ENCODE data around the gene KCNK1. TPM values are rescaled to one million over a fixed set of nuclear protein-coding genes. Genes with fewer than 3 reads are reported as not detected.

The KCNK1 gene
- total RNA-seq, 2 experiments from 2014 or later = not detected

DNA sequence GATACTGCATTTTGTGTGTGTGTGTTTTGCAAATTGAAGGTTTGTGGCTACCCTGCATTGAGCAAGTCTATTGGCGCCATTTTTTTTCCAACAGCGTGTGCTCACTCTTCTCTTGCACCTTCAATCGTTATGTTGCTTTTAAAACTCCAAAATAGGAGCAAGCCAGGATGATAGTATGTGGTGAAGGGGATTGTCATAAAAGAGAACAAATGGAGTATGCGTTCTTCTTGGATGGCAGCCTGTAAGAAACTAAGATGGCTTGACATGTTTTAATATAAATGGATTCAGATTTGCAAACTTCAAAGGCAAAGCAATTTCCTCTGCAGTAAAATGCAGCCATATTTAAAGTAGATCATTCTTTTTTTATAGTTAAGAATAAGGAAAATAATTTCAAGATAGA is 43.2 kb upstream of the KCNK1 start:
- DNase-seq (no peak), ATAC-seq (no peak)
- Mint-ChIP-seq H3K27me3 (peaks cover 3% of the 10 kb centered on the region), H3K4me3 (no peak overlapping the region), H3K4me1 (ENCODE audit: low read depth) (no peaks in the 10 kb centered on the region), H3K36me3 (ENCODE audit: low read depth) (no peaks in the 10 kb centered on the region), H3K27ac (no peak overlapping the region), H3K9me3 (no peaks in the 10 kb centered on the region)
- intact Hi-C loops (cut with micrococcal nuclease) = no loop called here
- POLR2A ChIA-PET = no interaction called here
- TF ChIP-seq, protein P1, sequence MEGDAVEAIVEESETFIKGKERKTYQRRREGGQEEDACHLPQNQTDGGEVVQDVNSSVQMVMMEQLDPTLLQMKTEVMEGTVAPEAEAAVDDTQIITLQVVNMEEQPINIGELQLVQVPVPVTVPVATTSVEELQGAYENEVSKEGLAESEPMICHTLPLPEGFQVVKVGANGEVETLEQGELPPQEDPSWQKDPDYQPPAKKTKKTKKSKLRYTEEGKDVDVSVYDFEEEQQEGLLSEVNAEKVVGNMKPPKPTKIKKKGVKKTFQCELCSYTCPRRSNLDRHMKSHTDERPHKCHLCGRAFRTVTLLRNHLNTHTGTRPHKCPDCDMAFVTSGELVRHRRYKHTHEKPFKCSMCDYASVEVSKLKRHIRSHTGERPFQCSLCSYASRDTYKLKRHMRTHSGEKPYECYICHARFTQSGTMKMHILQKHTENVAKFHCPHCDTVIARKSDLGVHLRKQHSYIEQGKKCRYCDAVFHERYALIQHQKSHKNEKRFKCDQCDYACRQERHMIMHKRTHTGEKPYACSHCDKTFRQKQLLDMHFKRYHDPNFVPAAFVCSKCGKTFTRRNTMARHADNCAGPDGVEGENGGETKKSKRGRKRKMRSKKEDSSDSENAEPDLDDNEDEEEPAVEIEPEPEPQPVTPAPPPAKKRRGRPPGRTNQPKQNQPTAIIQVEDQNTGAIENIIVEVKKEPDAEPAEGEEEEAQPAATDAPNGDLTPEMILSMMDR (IDR thresholded peaks at IDR 0.05) = no peak
- CTCF ChIA-PET = no interaction called here

DNA sequence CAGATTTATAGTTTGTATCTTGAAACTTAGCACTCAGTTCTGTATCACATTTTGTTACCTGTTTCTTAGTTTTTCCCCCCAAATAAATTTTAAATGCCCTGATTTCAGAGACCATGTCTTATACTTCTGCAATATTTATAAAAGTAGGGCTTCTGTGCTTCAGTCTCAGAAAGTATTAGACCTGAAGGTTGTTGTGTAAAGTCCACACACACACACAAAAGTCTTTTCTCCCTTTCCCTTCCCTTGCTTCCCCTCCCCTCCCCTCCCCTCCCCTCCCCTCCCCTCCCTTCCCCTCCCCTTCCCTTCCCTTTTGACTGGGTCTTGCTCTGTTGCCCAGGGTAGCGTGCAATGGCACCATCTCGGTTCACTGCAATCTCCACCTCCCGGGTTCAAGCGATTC is 41.0 kb upstream of the KCNK1 start:
- intact Hi-C loops (cut with micrococcal nuclease) = no loop called here
- Mint-ChIP-seq H3K27me3 (peaks cover 6% of the 10 kb centered on the region), H3K4me3 (no peak overlapping the region), H3K9me3 (no peaks in the 10 kb centered on the region), H3K36me3 (ENCODE audit: low read depth) (no peaks in the 10 kb centered on the region), H3K4me1 (ENCODE audit: low read depth) (no peaks in the 10 kb centered on the region), H3K27ac (no peak overlapping the region)
- CTCF ChIA-PET = no interaction called here
- POLR2A ChIA-PET = no interaction called here
- TF ChIP-seq, protein P1 (IDR thresholded peaks at IDR 0.05) = no peak
- no peak for ATAC-seq
- DNase-seq = no peak

DNA sequence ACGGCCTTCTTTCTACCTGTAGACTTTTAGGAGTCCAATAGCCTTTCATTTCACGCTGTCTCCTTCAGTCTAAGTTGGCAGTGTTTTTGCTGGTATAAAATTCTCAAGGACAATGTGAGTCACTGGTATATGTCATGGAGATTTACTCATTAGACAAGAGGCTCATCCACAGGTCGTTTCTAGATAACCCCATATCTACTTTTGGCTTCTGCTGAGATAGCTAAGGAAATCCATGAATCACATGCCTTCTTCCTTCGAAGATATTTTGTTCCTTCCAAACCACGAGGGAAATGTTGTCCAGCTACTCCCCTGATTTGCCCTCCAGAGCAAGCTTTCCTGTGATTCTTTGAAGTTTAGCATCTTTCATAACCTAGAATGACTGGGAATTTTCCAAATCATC is 38.5 kb upstream of the KCNK1 start:
- CTCF ChIA-PET = no interaction called here
- intact Hi-C loops (cut with micrococcal nuclease) = no loop called here
- ATAC-seq (no peak), DNase-seq (no peak)
- Mint-ChIP-seq H3K4me1 (ENCODE audit: low read depth) (no peaks in the 10 kb centered on the region), H3K27me3 (peaks cover 6% of the 10 kb centered on the region), H3K4me3 (no peak overlapping the region), H3K9me3 (no peaks in the 10 kb centered on the region), H3K27ac (no peak overlapping the region), H3K36me3 (ENCODE audit: low read depth) (no peaks in the 10 kb centered on the region)
- POLR2A ChIA-PET = no interaction called here
- TF ChIP-seq, protein P1 (IDR thresholded peaks at IDR 0.05) = no peak

DNA sequence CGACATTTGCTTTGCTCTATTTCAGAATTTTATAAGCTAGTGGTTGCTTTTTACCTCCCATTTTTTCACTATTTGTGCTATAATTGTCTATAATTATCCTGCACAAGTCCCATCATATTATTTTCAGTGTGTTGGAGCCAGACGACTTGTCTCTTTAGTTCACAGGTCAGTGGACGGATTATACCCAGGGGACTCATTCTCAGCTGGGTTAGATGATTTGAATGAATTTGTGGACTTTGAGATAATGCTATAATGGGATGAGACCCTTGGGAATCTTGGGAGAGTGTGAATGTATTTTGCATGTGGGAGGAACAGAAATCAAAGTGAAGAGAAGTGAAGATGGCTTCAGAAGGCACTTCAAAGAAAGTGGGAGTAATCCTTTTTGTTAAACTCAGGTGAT is 31.5 kb upstream of the KCNK1 start:
- intact Hi-C loops (cut with micrococcal nuclease) = no loop called here
- no peaks in the 10 kb centered on the region for H3K4me1 Mint-ChIP-seq (ENCODE audit: low read depth)
- POLR2A ChIA-PET = no interaction called here

DNA sequence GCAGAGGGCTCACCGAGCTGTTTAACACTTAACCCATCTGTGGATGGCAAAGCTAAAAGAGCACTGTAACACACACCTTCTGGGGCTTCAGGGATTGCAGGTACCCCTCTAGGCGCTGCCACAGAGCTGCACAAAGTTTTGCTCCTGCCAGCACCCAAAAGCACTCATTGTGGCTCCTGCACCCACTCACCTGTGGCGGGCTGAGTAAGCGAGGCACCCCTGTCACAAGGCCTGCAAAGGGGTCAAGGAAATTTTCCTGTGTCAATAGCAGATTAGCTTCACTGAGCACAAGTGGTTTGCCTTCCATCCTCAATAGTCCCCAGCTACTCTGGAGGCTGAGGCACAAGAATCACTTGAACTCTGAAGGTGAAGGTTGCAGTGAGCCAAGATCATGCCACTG is 29.5 kb upstream of the KCNK1 start:
- no peaks in the 10 kb centered on the region for H3K4me1 Mint-ChIP-seq (ENCODE audit: low read depth)
- TF ChIP-seq, protein P1 (IDR thresholded peaks at IDR 0.05) = no peak

More for the DNA sequence above, 31.5 kb upstream of the KCNK1 start:
- no peak overlapping the region for H3K4me3 Mint-ChIP-seq
- peaks cover 3% of the 10 kb centered on the region for H3K9me3 Mint-ChIP-seq
- TF ChIP-seq, protein P1 (IDR thresholded peaks at IDR 0.05) = no peak
- no peak overlapping the region for H3K27ac Mint-ChIP-seq
- H3K27me3 Mint-ChIP-seq = peaks cover 5% of the 10 kb centered on the region
- no peaks in the 10 kb centered on the region for H3K36me3 Mint-ChIP-seq (ENCODE audit: low read depth)
- CTCF ChIA-PET = interaction anchor here (1.2 kb wide), 1 partner anchor 141 kb away, joined by 3 read pairs; no protein-coding TSS in a partner anchor
- DNase-seq (no peak), ATAC-seq (no peak)

More for the DNA sequence above, 29.5 kb upstream of the KCNK1 start:
- Mint-ChIP-seq H3K36me3 (ENCODE audit: low read depth) (no peaks in the 10 kb centered on the region), H3K4me3 (no peak overlapping the region), H3K27me3 (peaks cover 8% of the 10 kb centered on the region), H3K9me3 (peaks cover 3% of the 10 kb centered on the region), H3K27ac (no peak overlapping the region)
- ChIA-PET CTCF (no interaction called here), POLR2A (no interaction called here)
- intact Hi-C loops (cut with micrococcal nuclease) = no loop called here
- ATAC-seq (no peak), DNase-seq (no peak)

Data from activated CD8-positive, alpha-beta T cell treated with anti-CD3 and anti-CD28 coated beads for 36 hours (primary cell).